ENCODE data around the gene LYZL2.
"Not testable (repeated sequence)": the region's sequence is repeated elsewhere in the genome, so short reads cannot be mapped to it uniquely, and the experiment has no call there.

Gene LYZL2

GRCh38 chr10:30629653-30630052 lies at the start of gene LYZL2:
Gene LYZL2 (minus strand): TSS chr10:30629753. CDS start chr10:30626915, 2,838 bp downstream.
- DNase-seq: no peak

- DNase-seq: peak; percentile 35
Measured at GRCh38 chr10:30677616-30678015, 48.1 kb upstream of the LYZL2 start.

GRCh38 chr10:30677146-30677545 lies 47.6 kb upstream of the LYZL2 start:
- DNase-seq: not testable (repeated sequence)

DNA sequence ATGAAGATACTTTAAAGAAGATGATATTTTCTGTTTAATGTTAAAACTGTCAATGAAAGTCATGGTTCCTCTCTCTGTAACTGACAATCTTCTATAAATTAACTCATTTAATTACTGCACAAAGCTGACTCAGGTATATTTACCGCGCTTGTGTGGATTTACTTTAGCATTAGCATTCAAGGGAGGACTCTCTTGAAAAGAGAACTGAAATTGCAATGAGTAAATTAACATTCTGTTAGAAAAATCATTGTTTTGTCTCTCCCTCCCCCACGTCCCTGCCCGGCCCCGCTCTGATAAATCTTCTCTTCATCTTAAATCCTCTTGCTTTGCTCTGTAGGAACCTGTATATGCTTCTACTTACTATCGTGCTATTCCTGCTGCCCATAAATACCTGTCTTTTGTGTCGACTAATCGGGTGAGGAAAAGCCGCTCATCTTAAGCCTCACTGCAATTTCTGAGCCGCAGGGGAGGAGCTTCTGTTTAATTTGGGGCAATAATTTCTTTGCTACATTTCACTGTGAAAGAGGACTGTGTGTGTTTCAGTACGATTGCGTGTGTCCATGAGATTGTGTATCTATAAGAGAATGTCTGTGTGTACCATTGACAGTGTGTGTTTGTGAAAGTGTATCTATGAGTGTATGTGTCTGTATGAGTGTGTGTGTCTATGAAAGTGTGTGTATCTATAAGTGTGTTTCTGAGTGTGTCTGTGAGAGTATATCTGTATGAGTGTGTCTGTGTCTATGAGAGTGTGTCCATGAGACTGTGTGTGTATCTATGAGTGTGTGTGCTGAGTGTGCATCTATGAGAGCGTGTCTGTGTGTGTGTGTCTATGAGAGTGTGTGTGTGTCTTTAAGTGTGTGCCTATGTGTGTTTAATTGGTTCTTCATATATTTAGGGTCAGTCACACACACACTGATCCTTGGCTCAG lies 46.5 kb upstream of the LYZL2 start:
- DNase-seq: no peak

DNA sequence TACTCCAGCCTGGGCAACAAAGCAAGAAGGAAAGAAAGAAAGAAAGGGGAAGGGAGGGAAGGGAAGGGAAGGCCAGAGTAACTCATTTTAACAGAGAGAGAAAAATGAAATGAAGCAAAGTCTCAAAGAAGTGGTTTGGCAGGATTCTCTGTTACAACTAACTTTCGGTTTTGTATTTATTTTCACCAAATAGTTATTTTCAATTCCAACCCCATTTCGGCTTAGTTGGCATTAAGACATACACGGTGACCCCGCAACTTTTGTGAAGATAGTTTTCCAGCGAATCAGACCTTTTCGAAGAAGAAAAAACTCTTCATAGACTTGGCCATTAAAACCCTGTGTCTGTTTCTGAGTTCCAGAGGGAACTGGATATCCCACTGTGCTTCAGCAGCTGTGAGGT lies 45.2 kb upstream of the LYZL2 start:
- DNase-seq: no peak

- DNase-seq: not testable (repeated sequence)
Measured at GRCh38 chr10:30673262-30673661, 43.7 kb upstream of the LYZL2 start.

DNA sequence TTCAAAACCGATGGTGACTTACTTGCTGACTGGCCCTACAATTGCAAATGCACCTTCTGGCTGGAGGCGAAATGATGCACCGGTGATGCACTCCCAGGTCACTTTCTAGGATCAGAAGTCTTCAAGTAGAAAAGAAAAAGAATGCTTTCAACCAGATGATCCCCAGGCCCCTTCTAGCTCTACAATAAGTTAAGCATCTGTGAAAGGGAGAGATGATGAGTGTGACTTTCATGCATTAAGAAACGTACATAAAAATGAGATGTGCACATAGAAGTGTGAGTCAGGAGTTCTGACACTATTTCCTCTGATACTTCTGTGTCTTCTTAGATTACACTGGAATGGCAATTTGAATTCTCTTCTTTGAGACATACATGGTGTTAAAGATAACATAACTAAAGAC lies 42.8 kb upstream of the LYZL2 start:
- DNase-seq: not testable (repeated sequence)

- no peak for DNase-seq
Measured at GRCh38 chr10:30671026-30671616, 41.6 kb upstream of the LYZL2 start.

DNA sequence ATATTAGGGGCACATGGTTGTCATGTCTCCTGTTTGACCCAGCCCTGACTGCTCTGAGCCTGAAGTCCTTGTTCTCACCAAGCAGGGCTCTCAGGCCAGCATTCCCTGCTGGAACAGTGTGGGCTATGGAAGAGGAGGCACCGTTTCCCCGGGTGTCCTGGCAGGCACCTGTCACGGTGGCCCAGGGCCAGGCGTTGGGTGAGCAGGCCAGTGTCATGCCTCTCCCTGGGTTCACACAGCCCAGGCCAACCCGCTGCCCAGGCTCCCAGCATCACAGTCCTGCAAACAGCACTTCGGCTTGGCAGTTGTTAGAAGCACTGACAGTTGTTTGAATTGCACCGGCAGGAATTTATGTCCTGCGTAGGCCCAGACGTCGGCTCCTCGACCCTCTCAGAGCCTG lies 38.4 kb upstream of the LYZL2 start:
- DNase-seq: not testable (repeated sequence)

DNA sequence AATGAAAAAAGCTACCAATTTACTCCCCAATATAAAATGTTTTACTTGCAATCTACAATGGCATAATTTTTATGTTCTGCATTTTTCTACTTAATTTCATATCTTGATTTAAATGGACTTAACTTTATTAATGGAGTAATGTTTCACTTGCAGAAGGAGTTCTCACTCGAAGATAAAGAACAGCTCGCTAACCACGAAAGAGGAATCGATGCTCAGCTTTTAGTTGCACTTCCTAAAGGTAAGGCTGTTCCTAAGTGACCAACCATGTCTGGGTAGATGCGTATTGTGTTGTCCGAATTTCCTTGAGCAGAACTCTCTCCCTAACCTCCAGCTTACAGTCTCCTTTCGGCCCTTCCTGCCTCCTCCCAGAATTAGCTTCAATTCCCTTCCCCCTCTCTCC lies 33.9 kb upstream of the LYZL2 start:
- not testable (repeated sequence) for DNase-seq

DNA sequence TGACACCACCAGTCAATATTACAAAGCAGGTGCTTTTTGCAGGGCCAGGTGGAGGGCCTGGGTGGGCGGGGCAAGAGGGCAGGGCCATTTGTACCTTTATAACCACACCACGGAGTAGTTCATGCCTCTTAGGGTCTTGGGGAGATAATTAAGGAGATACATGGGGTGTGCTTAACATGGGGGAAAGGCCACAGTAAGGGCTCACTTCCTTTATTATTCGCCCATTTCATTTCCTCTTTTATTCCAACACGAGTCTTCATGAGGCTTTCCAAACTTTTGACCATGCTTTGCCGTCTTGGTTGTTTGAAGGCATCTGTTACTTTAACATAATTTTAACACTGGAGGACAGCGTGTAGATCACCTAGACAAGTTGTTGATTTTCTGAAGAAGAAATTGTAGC lies 33.3 kb upstream of the LYZL2 start:
- no peak for DNase-seq

- DNase-seq: not testable (repeated sequence)
Measured at GRCh38 chr10:30660314-30660713, 30.8 kb upstream of the LYZL2 start.

DNA sequence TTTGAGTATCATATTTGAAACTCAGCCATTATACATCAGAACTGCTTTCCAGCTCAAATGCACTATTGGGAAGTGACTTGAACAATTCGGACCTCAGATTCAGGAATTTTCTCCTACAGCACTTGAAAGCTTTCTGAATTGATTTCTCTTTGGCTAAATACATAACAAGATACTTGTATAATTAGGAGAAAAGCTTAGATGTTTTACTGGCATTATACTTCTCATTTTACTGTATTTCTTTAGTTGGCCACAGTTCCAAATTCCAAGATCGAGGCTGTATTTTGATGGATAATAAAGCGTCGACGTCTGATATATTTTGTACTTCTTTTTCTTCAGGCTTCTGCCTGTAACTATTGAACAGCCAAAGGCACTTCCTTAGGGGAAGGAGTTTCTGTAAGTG lies 26.7 kb upstream of the LYZL2 start:
- DNase-seq: no peak

DNA sequence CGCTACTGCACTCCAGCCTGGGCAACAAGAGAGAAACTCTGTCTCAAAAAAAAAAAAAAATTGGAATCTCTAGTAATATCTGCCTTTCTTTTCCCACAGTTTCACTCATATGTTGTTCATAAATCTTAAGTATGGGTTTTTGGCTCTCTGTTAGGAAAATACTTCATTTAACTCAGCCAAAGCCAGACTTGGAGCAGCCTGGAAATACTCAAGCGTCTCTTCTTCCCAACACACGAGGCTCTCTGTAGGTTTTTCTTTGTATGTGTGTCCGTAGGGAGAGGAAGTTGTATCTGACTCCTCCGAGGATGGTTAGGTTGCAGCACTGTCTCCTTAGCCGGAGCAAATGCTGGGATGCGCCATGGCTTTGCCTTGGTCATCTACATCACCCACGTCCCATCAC lies 25.4 kb upstream of the LYZL2 start:
- DNase-seq: not testable (repeated sequence)

- not testable (repeated sequence) for DNase-seq
Measured at GRCh38 chr10:30651470-30652397, 22.2 kb upstream of the LYZL2 start.

DNA sequence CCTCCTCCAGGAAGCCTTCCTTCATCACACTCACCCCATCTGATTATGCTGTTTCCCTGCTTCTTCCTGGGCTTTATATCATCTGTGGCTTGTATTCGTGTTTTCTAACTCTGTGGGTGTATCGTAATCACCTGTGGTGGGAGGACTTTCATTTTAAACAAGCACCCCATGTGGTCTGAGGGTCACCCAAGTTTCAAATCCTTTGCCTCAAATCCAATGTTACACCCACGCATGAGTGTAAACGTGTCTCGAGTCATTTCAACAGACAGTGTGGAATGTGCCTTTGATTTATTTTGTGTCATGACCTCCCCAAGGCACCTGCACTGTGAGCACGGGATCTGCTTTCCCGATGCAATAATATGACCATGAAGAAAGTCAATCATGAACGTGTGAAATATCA lies 17.5 kb upstream of the LYZL2 start:
- no peak for DNase-seq

GRCh38 chr10:30645340-30645827 lies 15.8 kb upstream of the LYZL2 start:
- no peak for DNase-seq

DNA sequence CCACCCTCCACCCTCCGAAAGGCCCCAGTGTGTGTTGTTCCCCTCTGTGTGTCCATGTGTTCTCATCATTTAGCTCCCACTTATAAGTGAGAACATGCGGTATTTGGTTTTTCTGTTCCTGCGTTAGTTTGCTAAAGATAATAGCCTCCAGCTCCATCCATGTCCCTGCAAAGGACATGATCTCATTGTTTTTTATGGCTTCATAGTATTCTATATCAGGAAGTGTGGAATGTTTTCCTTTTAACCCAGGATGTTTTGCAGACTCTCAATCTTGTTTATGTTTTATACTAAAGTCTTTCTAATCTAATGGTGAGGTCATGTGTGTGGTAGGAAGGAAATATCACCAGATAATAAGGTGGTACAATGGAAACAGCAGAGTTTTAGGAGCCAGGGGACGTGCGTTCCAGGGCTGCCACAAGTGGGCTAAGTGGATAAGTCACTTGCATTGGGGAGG lies 14.9 kb upstream of the LYZL2 start:
- not testable (repeated sequence) for DNase-seq

DNA sequence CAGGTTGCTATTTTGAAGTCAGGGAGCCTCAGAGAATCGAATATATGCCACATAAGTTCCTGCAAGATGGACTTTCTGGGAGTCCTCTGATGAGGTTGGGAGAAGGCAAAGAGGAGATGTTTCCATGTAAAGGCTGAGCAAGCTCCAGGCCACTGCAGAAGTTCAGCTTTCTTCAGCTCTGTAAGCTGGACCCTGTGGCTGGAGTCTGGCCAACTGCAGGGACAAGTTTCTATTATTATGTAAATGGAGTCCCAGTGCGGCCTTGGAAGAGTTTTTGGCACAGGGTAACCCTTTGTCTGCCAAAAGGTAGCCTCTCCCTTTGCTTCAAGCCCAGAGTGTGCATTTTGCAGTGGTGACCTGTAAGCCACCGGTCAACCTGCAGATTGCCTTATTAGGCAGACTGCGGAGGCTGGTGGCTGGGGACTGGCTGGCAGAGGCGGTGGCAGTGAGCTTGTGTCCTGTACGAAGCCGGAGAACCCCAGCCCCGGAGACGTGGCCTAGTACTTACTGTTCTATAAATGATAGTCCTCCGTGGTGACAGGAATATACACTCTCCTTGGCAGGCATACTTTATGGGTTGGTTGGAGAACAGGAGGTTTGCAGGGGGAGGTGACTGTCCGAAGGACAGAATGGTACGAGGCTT lies 14.1 kb upstream of the LYZL2 start:
- not testable (repeated sequence) for DNase-seq

DNA sequence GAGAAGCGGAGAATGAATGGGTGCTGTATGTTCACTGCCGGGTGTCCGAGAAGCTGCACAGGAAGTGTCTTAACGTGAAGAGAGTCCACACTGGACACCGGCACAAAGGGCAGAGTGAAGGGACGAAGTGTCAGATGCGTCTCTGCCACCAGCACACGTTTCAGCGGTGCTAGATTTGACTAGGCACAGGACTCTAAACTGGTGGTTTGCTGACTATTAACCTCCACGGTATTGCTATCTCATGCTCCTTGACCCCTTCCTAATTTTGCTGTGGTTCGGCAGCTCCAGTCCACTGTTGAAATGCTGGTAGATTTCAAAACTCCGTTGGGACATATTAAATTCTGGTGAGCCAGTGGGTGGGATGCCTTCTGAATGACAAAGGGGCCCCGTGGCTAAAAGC lies 13.3 kb upstream of the LYZL2 start:
- DNase-seq: not testable (repeated sequence)

DNA sequence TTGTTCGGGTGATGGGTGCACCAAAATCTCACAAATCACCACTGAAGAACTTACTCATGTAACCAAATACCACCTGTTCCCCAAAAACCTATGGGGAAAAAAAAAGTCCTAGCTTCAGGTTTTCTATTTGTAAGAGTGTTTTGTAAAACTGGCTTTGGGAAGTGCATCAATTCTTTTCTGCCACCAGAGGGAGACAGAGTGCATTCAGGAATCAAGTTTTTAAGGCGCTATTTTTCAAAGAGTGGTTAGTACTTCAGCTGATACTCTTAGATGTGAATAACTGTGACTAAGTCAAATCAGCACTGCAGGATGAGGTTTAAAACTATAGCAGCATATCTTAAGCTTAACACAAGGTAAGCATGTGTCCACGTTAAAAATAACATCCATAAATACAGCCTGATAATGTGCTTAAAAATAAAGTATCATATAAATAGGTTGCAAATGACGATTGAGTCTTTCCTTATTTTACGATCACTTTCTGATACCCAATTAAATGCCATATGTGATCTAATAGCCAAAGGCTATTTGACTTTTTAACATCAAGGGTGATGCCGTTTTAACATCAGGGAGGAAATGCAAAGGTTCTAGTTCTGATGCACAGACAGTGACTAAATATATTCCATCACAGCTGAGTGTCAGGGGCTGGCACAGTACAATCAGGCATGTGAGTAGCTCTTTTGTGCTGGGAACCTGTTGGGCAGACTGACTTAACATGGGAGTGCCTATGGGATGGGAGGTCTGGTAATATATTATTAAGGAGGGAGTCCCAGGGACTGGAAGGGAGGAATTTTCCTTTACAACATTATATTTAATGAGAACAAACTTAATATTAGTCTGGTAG lies 10.6 kb upstream of the LYZL2 start:
- DNase-seq: no peak
